Posterior vena cava (tissue), 2 donors: ENCODE data around the gene PRDX5. TPM values are rescaled to one million over a fixed set of nuclear protein-coding genes. Genes with fewer than 3 reads are reported as not detected.

ENCODE experiments used
- DNase-seq: peaks from one replicate; pipeline ENCODE4 v3.0.0-alpha.2; 2020; ENCODE audit warnings: low spot score
- intact Hi-C, 2 donors: fragments of 100-400 bp; cut with DNase I; formaldehyde crosslinking; loops; one replicate each; pipeline versions ENCODE4 v1.14.1 to v1.14.2; 2022 to 2023
- total RNA-seq, 2 donors: library from RNA; stranded (reverse); fragmentation: NEBNext Ultra II Directional; extraction: Animal tissue kit (Norgen Biotek cat#: 25700); gene quantifications; one replicate each; pipeline ENCODE4 v1.2.1, GENCODE V29; 2021
- donor health status: DM: yes; HTN: yes; CAD: no.
- donor health status: DM: yes; HTN: yes; CAD: no.

Gene PRDX5
- total RNA-seq, 2 donors from 2014 or later, result 82.7 to 98.6 TPM

DNA sequence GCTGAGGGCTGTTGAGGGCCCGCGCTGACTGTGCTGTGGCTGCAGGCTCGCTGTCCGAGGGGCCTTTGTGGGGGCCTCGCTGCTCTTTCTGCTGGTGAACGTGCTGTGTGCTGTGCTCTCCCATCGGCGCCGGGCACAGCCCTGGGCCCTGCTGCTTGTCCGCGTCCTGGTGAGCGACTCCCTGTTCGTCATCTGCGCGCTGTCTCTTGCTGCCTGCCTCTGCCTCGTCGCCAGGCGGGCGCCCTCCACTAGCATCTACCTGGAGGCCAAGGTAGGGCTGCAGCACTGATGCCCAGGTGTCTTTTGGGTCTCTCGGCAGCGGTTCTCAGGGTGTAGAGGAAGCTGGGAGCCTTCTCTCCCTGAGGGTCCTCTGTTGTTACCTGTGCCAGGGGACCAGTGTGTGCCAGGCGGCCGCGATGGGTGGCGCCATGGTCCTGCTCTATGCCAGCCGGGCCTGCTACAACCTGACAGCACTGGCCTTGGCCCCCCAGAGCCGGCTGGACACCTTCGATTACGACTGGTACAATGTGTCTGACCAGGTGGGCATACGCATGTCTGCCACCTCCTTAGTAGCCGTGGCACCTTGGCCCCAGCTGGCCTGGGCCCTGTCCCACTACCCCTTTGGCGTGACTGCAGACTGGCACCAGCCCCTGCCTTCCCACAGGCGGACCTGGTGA lies 30.1 kb upstream of the PRDX5 start:
- peak; percentile 79 for DNase-seq
- intact Hi-C loops, result no loop called here

DNA sequence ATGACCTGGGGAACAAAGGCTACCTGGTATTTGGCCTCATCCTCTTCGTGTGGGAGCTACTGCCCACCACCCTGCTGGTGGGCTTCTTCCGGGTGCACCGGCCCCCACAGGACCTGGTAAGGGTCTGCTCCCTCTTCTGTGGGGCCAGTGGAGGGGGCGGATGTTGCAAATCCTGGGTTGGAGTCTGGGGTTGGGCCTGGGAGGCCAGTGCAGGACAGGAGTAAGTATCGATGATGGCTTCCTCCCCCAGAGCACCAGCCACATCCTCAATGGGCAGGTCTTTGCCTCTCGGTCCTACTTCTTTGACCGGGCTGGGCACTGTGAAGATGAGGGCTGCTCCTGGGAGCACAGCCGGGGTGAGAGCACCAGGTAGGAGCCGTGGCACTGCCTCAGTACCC lies 29.6 kb upstream of the PRDX5 start:
- DNase-seq, result peak; percentile 46

DNA sequence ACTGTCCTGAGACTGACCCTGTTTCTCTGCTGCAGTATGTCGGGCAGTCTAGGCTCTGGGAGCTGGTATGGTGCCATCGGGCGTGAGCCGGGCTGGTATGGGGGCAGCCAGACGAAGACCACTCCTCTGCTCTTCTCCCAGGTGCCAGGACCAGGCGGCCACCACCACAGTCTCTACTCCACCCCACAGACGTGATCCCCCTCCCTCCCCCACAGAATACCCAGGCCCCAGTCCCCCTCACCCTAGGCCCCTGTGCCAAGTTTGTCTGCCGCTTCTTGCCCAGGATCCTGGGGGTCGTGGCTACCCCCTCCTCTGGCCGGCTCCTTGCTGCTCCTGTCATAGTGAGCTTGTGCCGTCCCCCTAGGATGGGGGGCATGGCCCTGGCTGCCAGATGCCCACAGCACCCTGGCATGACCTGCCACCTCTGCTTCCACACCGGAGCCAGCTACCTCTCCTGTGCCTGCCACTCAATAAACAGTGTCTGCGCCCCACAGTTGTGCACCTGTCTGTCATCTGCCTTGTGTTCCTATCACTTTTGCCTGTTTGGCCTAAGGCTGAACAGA lies 28.8 kb upstream of the PRDX5 start:
- intact Hi-C loops, result no loop called here
- peak; percentile 72 for DNase-seq

More for the DNA sequence above, 29.6 kb upstream of the PRDX5 start:
- intact Hi-C loops, result no loop called here

DNA sequence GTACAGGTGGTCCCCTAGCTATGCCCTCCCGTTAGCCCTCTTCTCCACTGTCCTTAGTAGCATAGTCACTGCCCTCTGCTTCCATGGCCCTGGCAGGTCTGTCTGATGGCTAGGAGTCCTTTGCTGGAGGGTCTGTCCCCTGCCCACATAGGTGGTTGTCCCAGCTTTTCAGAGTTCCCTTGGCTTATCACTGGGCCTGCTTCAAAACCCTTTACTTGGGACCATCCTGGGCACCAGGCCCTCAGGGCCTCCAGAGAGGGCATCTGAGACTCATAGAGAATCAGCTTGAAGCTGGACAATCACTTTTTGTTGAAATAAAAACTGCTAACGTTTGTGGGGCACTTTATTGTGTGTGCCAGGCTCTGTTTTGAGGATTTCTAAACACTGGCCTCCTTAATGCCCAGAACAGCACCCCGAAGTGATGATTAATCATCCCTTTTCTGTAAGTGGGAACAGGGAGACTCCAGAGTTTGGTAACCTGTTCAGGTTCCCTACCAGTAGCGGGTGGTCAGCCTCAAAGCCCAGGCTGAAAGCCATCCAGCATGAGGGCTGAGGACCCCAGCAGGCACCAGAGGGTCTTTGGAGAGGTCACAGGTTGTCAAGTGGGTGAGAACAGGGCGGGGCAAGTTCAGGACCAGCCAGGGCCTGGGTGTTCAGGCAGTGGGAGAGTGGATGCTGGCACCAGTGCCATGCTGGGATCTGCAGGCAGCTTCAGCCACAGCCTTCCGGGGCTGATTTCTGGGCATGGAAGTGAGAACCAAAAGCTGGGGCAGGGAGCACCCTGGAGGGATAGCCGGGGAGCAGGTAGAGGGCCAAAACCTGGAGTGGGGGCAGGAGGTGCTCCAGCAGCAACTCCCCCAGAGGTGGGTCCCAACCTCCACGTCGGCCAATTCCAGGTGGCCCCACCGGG lies 27.3 kb upstream of the PRDX5 start:
- intact Hi-C loops, result loop anchor here in 1 of 2 donors (10.0 kb wide), 1 partner anchor 86 kb away; the partner anchor contains the start of gene FERMT3
- peak; percentile 73 for DNase-seq

DNA sequence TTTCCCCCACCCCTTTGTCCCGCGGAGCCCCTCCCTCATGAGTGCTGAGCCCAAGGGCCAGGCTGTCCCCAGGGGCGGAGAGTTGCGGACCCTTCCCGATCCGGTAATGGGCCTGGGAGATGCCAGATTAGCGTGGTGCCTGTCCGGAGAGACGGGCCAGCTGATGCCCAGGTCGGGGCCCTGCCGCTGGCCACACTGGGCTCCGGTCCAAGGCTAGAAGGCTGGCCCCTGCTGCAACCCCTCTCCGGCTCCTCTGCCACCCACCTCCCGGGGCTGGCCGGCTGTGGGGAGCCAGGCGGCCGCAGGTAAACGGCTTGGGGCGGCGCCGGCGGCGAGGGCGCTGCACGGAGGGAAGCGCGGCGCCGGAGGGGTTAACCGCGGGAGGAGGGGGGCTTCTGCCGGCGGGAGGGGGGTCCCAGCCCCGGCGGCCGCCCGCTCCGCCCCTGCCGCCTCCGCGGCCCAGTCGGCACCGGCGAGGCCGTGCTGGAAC lies 26.6 kb upstream of the PRDX5 start, which contains the start of gene KCNK4:
KCNK4 (plus strand) TSS at position 41 of the 490 bp plus-strand sequence. CDS start 1,717 bp downstream, outside the sequence.
- DNase-seq, result peak; percentile 77
- intact Hi-C loops, result loop anchor here in 1 of 2 donors (10.0 kb wide), 1 partner anchor 87 kb away; the partner anchor contains the start of gene FERMT3

DNA sequence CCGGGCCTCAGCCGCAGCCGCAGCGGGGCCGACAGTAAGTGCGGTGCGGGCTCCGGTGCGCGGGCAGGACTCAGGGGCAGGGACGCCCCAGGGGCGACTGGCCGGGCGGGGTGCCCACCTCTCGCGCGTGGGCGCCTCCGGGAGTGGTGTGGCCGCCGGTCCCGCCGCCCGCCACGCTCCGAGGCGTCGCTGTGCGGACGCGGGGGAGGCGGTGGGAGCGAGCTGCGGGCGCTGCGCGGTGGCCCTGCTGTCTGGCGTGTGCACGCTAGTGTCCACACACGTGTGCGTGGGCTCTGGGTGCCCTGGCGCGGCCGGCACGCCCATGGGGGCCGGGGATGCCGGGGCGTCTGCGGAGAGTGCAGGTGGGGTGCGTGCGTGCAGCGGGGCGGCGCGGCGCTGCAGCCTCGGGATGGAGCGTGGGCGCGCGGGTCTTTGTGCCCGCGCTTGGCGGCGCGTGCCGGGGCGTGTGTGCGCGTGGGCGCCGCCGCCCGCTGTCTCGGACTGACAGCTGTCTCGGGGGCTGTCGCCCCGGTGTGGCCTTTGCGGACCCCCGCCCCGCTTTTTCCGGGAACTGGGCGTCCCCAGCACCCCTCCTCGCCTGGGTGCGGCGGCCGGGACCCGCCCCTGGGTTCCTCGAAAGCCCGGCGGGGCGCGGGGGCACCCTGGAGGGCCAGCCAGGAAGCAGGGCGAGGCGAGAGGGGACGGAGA lies 26.0 kb upstream of the PRDX5 start:
- intact Hi-C loops, result loop anchor here in 1 of 2 donors (10.0 kb wide), 1 partner anchor 87 kb away; the partner anchor contains the start of gene FERMT3
- no peak for DNase-seq

DNA sequence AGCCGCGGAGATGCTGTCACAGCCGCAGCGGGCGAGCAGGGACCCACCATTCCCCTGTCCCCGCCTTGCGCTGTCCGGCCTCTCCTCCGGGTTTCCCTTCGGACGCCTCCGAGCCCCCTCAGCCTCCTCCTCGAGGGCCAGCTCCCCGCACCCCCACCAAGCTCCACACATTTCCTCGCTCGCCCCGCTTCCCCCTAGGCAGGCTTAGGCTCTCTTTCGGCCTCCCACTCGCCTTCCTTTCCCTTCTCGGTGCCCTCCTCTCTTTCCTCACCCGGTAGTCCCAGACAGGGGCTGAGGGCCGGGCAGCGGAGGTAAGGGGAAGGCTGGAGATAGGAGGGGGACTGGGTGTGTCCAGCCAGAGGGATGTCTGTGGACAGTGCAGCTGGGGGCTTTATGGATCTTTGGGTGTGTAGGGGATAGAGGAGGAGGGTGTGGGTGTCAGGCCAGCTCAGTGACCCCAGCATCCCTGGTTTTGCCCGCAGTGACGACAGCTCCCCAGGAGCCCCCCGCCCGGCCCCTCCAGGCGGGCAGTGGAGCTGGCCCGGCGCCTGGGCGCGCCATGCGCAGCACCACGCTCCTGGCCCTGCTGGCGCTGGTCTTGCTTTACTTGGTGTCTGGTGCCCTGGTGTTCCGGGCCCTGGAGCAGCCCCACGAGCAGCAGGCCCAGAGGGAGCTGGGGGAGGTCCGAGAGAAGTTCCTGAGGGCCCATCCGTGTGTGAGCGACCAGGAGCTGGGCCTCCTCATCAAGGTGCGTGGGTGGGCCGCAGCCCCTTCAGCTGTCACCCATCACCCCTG lies 25.3 kb upstream of the PRDX5 start:
- no peak for DNase-seq
- intact Hi-C loops, result loop anchor here in 1 of 2 donors (10.0 kb wide), 1 partner anchor 88 kb away; the partner anchor contains the start of gene FERMT3

DNA sequence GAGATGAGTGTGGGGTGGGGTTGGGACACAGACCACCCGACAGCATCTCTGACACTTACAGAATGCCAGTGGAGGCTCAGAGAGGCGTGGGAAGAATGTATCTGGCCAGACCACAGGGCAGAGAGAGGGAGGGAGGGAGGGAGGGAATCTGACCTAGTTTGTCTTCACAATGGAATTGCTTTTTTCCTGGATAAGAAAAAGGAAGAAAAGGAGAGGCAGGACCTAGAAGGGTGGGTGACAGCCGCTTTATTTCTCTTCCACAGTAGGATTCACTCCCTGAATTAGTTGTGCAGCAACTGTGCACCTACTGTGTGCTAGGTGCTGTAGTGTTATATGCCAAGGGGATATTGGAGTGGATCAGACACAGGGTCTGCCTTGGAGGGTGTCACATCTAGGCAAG lies 23.1 kb upstream of the PRDX5 start:
- intact Hi-C loops, result loop anchor here in 1 of 2 donors (10.0 kb wide), 1 partner anchor 90 kb away; the partner anchor contains the start of gene FERMT3
- DNase-seq, result no peak

DNA sequence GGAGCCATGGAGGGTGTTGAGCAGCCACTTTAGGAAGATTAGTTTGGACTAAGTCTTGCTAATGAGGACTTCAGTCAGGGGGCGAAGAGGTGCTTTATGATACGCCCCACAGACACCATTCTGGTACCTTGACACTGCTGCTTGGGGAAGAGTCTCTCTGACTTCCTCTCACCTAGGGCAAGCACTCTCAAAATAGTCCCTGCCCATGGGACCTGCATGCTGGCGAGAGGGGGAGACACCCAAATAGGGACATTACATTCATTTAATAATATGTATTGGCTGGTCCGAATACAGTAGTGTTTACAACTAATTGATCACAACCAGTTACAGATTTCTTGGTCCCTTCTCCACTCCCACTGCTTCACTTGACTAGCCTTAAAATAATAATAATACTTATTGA lies 22.2 kb upstream of the PRDX5 start:
- intact Hi-C loops, result loop anchor here in 1 of 2 donors (10.0 kb wide), 1 partner anchor 91 kb away; the partner anchor contains the start of gene FERMT3
- no peak for DNase-seq

DNA sequence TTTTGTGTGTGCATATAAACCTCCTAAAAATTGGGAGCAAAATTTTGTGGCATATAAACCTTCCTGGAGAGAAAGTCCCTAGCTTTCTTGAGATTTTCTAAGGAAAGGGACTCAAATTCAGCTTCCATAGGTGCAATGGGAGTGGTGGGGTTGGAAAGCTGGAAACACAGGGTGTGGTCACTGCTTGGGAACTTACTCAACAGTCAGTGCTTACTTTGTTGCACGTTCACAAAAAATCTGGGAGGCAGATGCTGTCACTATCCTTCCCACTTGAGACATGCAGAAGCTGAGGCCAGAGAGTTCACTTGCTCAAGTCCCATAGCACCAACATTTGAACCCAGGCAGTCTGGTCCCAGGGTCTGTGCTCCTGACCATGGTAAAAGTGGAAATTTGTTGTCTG lies 21.7 kb upstream of the PRDX5 start:
- intact Hi-C loops, result loop anchor here in 1 of 2 donors (10.0 kb wide), 1 partner anchor 91 kb away; the partner anchor contains the start of gene FERMT3
- no peak for DNase-seq

DNA sequence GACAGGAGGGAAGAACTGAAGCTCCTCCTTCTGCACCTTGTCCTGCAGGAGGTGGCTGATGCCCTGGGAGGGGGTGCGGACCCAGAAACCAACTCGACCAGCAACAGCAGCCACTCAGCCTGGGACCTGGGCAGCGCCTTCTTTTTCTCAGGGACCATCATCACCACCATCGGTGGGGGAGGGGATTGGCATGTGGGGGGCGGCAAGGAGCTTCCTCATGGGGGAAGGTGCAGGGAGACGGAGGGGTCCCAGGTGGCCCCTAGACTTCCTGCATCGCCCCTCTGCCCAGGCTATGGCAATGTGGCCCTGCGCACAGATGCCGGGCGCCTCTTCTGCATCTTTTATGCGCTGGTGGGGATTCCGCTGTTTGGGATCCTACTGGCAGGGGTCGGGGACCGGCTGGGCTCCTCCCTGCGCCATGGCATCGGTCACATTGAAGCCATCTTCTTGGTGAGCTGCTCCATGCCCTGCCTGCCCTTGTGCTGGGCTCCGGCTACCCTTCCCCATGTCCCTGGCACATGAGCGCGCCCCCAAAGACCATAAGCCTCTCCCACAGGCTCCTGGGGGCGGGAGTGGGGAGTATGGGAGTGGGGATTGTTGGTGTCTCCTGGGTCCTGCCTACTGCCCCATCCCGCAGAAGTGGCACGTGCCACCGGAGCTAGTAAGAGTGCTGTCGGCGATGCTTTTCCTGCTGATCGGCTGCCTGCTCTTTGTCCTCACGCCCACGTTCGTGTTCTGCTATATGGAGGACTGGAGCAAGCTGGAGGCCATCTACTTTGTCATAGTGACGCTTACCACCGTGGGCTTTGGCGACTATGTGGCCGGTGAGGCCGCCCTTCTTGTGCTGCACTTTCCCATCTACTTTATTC lies 20.9 kb upstream of the PRDX5 start:
- intact Hi-C loops, result loop anchor here in 1 of 2 donors (10.0 kb wide), 1 partner anchor 92 kb away; the partner anchor contains the start of gene FERMT3

DNA sequence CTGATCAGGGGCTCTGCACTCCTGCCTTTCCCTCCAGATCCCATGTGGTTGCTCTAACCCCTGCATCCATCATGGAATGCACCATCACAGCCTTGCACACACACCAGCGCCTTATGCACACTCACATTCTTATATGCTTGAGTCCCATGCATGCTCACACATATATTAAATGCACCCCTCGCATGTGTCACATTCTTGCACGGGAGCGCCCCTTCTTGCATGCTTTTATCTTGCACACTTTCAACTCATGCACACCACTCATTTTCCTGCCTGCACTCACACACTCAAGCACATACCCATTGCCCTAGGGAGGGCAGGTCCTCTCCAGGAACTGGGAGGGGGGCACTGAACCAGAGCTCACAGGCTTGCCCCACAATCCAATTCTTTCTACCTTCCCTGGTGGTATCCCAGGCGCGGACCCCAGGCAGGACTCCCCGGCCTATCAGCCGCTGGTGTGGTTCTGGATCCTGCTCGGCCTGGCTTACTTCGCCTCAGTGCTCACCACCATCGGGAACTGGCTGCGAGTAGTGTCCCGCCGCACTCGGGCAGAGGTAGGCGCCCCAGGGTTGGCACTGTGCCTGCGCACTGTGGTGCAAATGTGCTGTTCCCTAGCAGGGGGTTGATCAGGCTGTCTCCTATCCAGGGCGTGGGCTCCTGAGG lies 20.1 kb upstream of the PRDX5 start:
- intact Hi-C loops, result loop anchor here in 1 of 2 donors (10.0 kb wide), 1 partner anchor 93 kb away; the partner anchor contains the start of gene FERMT3
- DNase-seq, result peak; percentile 71

More for the DNA sequence above, 20.9 kb upstream of the PRDX5 start:
- peak; percentile 67 for DNase-seq

DNA sequence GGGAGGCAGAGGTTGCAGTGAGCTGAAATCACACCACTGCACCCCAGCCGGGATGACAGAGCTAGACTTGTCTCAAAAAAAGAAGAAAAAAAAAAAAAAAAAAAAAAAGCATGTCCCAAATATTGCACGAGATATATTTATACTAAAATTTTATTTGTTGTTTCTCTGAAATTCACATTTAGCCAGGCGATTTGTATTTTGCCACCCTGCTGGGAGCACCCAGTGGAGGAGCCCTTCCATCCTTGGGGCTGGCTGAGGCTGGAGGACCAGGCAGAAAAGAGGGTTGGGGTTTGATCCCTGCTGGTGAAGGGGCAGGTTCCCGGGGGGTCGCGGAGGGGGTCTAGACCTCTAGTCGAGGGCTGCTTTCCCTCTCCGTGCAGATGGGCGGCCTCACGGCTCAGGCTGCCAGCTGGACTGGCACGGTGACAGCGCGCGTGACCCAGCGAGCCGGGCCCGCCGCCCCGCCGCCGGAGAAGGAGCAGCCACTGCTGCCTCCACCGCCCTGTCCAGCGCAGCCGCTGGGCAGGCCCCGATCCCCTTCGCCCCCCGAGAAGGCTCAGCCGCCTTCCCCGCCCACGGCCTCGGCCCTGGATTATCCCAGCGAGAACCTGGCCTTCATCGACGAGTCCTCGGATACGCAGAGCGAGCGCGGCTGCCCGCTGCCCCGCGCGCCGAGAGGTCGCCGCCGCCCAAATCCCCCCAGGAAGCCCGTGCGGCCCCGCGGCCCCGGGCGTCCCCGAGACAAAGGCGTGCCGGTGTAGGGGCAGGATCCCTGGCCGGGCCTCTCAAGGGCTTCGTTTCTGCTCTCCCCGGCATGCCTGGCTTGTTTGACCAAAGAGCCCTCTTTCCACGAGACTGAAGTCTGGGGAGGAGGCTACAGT lies 18.7 kb upstream of the PRDX5 start:
- peak; percentile 87 for DNase-seq
- intact Hi-C loops, result loop anchor here in 1 of 2 donors (10.0 kb wide), 1 partner anchor 94 kb away; the partner anchor contains the start of gene FERMT3

DNA sequence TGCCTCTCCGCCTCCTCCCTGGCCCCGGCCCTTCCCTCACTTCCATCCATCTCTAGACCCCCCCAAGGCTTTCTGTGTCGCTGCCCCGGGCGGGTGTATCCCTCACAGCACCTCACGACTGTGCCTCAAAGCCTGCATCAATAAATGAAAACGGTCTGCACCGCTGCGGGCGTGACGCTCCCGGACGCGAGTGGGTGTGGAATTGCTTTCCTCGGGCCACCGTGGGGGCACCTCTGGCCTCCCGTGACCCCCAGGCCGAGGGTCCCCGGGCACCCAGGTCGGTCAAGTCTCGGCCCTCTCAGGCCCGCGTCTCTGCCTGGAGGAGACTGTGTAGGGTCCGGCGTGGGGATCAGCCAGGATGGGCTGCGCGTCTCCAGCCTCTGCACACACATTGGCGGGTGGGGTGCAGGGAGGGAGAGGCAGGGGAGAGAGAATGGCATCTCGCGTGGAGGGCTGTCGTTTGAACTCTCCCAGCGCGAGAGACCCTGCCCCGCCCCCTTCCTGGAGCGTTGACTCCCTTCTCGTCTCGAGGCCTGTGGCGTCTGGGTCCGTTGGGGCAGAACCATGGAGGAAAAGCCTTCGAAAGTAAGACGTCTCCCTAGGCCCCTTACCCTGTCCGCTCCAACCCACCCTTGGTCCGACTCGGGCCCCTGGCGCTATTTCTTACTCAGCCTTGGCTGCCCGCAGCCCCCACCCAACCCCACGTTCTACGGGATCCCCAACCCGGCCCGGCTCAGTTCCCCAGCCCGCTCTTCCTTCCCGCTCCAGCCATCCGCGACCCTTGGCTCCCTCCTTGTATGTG lies 17.9 kb upstream of the PRDX5 start, which contains the start of gene CATSPERZ:
CATSPERZ (plus strand) TSS at position 512 of the 802 bp plus-strand sequence; CDS start at position 565, 53 bp downstream.
- DNase-seq, result peak; percentile 84
- intact Hi-C loops, result loop anchor here (5.0 to 10.0 kb wide), 3 partner anchors 55 to 95 kb away; partner anchors contain the start of genes FERMT3 (in 2 of the 2), FKBP2 (in 1 of the 2) and PPP1R14B (in 1 of the 2)
